HepG2 (cell line): ENCODE measurements around the gene COG4. TPM values are rescaled to one million over a fixed set of nuclear protein-coding genes. Genes with fewer than 3 reads are reported as not detected.
A peak's percentile ranks its signal among the peaks of the same experiment; 100 is the strongest.

ENCODE experiments used
- CCDC6 ChIP-seq: sonication (generic); formaldehyde crosslinking; IDR thresholded peaks from 2 replicates; pipeline ENCODE4 v1.8.1; 2022; ENCODE audit warnings: mild to moderate bottlenecking, missing genetic modification reagents, moderate library complexity
- ETV6 ChIP-seq: sonication (generic); formaldehyde crosslinking; conservative IDR thresholded peaks from 2 replicates; pipeline ENCODE4 v1.4.0; 2020; ENCODE audit warnings: missing genetic modification reagents
- FOSL1 ChIP-seq: sonication (generic); formaldehyde crosslinking; IDR thresholded peaks from 2 replicates; pipeline ENCODE4 v1.9.0; 2021; ENCODE audit warnings: missing genetic modification reagents, borderline replicate concordance
- GRHL1 ChIP-seq: sonication (generic); formaldehyde crosslinking; conservative IDR thresholded peaks from 2 replicates; pipeline ENCODE4 v1.8.0; 2022; ENCODE audit warnings: missing genetic modification reagents
- KMT2B ChIP-seq: IDR thresholded peaks from 2 replicates; pipeline ENCODE4 v1.6.1; 2016; ENCODE audit warnings: missing genetic modification reagents, missing compliant biosample characterization
- LBX2 ChIP-seq: sonication (generic); formaldehyde crosslinking; IDR thresholded peaks from 2 replicates; pipeline ENCODE4 v1.5.0; 2020; ENCODE audit warnings: missing genetic modification reagents, mild to moderate bottlenecking, borderline replicate concordance
- MAX ChIP-seq: IDR thresholded peaks from 2 replicates; pipeline ENCODE4 v1.6.1; 2012; ENCODE audit warnings: inconsistent platforms
- NR3C1 ChIP-seq: sonication (generic); formaldehyde crosslinking; IDR thresholded peaks from 2 replicates; pipeline ENCODE4 v1.4.0; 2020; ENCODE audit warnings: missing genetic modification reagents
- PHF5A ChIP-seq: IDR thresholded peaks from one replicate; pipeline ENCODE4 v1.6.1; 2018; ENCODE audit warnings: low read depth, missing genetic modification reagents; ENCODE audit not compliant: unreplicated experiment
- ZFX ChIP-seq: sonication (generic); formaldehyde crosslinking; IDR thresholded peaks from 2 replicates; pipeline ENCODE4 v1.4.0; 2020; ENCODE audit warnings: mild to moderate bottlenecking, low read depth, missing genetic modification reagents, moderate library complexity
- ZNF142 ChIP-seq: sonication (generic); formaldehyde crosslinking; IDR thresholded peaks from 2 replicates; pipeline ENCODE4 v1.4.0; 2020; ENCODE audit warnings: missing genetic modification reagents
- ZNF414 ChIP-seq: sonication (generic); formaldehyde crosslinking; IDR thresholded peaks from 2 replicates; pipeline ENCODE4 v1.5.0; 2020; ENCODE audit warnings: missing genetic modification reagents
- ZNF574 ChIP-seq: sonication (generic); formaldehyde crosslinking; IDR thresholded peaks from 2 replicates; pipeline ENCODE4 v1.4.0; 2020; ENCODE audit warnings: missing genetic modification reagents
- ZSCAN5A ChIP-seq: sonication (generic); formaldehyde crosslinking; IDR thresholded peaks from 2 replicates; pipeline ENCODE4 v1.8.0; 2022; ENCODE audit warnings: mild to moderate bottlenecking, missing genetic modification reagents, borderline replicate concordance
- polyA plus RNA-seq, 8 experiments: library from polyadenylated mRNA; depleted of rRNA in 3 of 8; stranded (reverse) in 7 of 8; unstranded in 1 of 8; fragments of >200 nt; fragmentation: Illumina TruSeq in 4 of 8; extraction: Trizol in 4 of 8; gene quantifications; 2 replicates each; pipeline versions ENCODE4 v1.2.1 to v1.2.3, GENCODE V29; 2011 to 2016; ENCODE audit warnings: low read depth in 4 of 8, missing spikeins in 1 of 8, mixed read lengths in 1 of 8; ENCODE audit not compliant: insufficient read depth in 1 of 8
- total RNA-seq, 5 experiments: library from RNA; depleted of rRNA; stranded (reverse); fragments of >200 nt; fragmentation: Illumina TruSeq; extraction: Trizol; gene quantifications; 2 replicates each; pipeline ENCODE4 v1.2.3, GENCODE V29; 2016; ENCODE audit warnings: low read depth in 1 of 5

Gene COG4
- total and polyA plus RNA-seq, 2 of the 13 experiments (the other 11 are each of a cell fraction or from before 2014, with no cell fraction given) = 51.1 to 73.8 TPM

- TF ChIP-seq ZNF414 (CRISPR knock-in tag) (peak; percentile 94), ZSCAN5A (CRISPR knock-in tag) (no peak), FOSL1 (peak; percentile 43; the same call in 1 of the 2 replicates), PHF5A (no peak), MAX (peak; percentile 83), ZNF574 (CRISPR knock-in tag) (peak; percentile 93), KMT2B (peak; percentile 80), GRHL1 (CRISPR knock-in tag) (no peak), ZNF142 (no peak; the same call in none of the 2 replicates), LBX2 (CRISPR knock-in tag) (no peak), ETV6 (CRISPR knock-in tag) (0 out of 2 replicates have a peak, but pooled peaks have one; percentile 32), CCDC6 (no peak), ZFX (peak; percentile 86), NR3C1 (CRISPR knock-in tag) (no peak)
These were observed 68.9 kb downstream of the COG4 start, which contains the start of gene FCSK (continued) for GRCh38 chr16:70454222-70455034.
